Stimulated activated CD4-positive, alpha-beta T cell treated with anti-CD3 and anti-CD28 coated beads, Interleukin-12 subunit alpha, Interleukin-12 subunit beta, amount 100 ng/mL, for 48 hours (primary cell): ENCODE data around the gene CCDC8.
"Not testable (repeated sequence)": the region's sequence is repeated elsewhere in the genome, so short reads cannot be mapped to it uniquely, and the experiment has no call there.

Source experiments
- DNase-seq, 3 donors: peaks; one replicate each; pipeline ENCODE4 v3.0.0-alpha.2; 2020; ENCODE audit warnings: low read depth in 2 of 3, low spot score in 1 of 3

CCDC8 gene

GRCh38 chr19:46404753-46405468 is 8.5 kb downstream of the CCDC8 start:
- DNase-seq, result no peak

DNA sequence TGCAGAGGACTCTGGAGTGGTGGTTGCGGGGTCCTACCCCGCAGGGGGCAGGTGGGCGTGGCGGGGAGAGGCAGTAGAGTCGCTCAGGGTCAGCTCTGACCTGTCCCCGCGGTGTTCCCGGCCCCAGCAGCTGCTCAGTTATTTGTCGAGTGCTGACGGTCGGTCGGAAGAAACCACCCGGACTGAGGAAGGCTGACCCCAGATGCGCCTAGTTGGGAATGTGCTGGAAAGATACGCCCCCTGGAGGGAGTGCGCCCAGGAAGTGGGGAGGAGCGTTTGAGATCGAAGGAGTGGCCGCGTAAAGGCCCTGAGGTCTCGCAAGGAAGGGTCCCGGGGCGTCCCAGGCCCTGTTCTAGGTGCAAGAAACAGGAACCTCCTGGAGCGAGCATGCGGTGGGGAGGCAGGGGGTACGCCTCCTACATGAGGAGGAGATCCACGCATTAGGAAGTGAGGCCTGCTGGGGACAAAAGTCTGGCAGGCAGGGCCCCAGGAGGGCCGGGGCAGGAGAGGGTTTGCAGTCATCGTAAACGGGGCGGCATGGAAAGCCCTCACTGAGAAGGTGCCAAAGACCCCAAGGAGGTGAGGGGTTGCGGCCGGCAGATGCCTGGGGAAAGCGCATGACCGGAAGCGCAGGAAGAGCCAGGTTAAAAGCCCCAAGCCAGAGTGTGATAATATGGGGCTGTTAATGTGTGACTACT is 9.2 kb downstream of the CCDC8 start:
- DNase-seq, result no peak

DNA sequence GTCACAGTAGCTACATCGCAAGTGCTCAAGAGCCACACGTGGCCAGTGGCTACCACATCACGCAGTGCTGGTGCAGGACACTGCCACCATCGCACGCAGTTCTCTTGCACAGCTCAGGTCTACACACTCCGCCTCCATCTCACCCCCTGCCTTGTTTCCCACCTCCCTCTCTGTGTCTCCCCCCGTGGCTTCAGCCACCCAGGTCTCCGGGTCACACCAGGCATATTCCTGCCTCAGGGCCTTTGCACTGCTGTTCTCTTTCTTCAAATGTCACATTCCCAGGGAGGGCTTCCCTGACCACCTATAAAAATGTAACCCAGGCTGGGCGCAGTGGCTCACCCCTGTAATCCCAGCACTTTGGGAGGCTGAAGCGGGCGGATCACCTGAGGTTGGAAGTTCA is 10.6 kb downstream of the CCDC8 start:
- no peak for DNase-seq

DNA sequence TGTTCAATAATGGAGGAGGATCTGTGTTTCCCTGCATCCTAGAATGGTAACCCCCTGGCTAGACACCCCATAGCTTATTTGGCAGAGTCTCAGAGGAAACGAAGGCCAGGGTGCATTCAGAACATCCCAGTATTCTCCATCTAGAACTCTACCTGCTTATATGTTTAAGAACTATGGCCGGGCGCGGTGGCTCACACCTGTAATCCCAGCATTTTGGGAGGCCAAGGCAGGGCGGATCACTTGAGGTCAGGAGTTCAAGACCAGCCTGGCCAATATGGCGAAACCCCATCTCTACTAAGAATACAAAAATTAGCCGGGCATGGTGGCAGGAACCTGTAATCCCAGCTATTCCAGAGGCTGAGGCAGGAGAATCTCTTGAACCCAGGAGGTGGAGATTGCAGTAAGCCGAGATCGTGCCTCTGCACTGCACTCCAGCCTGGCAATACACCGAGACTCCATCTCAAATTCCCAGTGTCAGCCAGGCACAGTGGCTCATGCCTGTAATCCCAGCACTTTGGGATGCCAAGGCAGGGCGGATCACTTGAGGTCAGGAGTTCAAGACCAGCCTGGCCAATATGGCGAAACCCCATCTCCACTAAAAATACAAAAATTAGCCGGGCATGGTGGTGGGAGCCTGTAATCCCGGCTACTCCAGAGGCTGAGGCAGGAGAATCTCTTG is 15.4 kb downstream of the CCDC8 start:
- DNase-seq, result not testable (repeated sequence)

- no peak for DNase-seq
Measured at GRCh38 chr19:46394402-46394797, 19.0 kb downstream of the CCDC8 start.

DNA sequence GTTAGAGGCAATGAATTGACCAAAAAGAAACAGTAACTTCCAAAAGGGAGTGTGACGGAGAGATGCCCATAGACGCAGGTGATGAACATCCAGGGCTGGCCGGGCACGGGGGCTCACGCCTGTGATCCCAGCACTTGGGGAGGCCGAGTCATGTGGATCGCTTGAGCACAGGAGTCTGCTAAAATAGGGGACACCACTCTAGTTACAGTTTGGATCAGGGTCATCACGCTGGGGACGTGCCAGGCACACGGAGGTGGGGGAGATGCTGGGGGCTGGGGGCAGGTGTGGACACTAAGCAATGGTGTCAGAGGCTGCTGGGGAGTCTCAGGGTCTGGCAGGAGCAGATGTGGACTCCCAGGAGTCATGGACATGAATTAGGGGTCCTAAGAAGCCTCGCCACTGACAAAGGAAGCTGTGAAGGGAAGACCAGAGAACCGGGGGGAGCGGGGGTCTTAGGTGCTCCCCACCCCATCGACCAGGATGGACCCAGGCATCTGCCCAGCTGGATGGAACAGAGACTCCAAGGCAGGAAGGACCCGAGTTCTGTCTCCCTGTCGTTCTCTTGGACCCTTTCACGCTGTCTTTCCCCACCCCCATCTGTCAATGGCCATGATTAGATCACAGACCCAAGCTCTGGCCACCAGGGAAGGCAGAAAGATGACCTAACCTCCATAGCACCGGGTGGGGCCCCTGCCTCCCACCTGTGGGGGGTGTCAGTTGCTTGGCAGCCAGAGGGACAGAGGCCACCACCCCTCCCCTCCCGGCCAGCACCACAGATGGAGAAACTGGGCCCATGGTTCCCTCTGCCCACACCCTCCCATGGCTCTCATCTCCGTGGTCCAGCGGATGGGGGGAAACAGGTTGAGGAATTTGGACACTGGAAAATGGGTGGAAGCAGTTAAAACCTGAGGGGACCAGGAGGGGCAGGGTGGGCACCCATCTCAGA is 19.6 kb downstream of the CCDC8 start:
- DNase-seq, result no peak

DNA sequence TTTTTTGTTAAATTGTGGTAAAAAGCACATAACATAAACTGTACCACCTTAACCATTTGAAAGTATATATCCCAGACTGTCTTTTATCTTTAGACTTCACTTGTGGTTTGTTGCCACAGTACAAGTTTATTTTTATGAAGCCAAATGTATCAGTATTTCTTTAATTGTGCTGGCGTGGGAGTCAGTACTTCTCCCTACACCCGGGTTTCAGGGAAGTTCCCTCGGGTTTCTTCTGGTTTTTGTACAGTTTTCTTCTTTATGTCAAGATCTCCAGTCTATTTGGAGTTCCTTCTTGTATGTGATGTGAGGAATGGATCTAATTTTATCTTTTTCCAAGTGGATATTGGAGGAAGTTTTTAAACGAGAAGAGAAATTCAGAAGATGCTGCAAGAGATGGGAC is 20.5 kb downstream of the CCDC8 start:
- no peak for DNase-seq

- DNase-seq, result no peak
Measured at GRCh38 chr19:46392252-46392801, 21.0 kb downstream of the CCDC8 start.

DNA sequence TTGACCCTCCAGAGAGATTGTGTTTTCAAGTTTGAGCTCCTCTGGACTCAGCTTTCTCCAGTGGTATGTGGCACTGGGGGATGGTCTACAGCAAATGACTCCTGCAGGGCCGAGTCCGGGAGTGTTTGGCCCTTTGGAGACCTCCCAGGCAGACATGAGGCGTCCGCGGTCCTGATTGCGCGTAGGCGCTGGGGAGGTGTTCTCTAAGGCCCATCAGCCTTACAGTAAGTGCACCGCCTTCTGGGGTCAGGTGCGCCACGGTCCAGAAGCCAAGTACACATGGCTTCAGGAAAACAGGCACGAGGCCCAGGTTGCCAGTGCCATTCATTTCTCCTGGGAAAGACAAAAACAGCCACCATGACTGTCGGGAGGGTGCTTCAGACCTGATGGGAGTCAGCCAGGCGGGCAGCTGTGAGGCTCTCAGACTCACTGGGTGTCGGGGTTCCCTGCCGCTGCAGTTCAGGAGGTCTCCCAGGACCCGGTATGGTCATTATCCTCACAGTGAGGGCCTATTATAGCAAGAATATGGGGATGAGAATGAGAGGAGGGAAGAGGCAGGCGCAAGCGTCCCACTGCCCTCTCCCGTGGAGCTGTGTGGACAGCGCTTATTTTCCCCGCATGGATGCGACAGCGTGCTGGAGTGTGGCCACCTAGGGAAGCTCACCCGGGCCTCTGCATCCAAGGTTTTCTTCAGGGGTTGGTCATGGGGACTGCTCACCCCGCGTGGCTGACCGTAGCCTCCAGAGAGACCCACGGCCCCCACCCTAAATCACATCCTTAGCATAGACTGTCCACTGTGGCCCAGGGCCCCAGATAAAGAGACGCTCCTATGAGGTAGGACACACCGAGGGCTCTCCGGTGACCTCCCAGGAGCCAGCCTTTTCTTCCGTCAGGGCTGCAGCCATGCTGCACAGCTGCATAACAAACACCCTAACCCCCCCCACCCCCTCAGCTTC is 21.8 kb downstream of the CCDC8 start:
- no peak for DNase-seq

DNA sequence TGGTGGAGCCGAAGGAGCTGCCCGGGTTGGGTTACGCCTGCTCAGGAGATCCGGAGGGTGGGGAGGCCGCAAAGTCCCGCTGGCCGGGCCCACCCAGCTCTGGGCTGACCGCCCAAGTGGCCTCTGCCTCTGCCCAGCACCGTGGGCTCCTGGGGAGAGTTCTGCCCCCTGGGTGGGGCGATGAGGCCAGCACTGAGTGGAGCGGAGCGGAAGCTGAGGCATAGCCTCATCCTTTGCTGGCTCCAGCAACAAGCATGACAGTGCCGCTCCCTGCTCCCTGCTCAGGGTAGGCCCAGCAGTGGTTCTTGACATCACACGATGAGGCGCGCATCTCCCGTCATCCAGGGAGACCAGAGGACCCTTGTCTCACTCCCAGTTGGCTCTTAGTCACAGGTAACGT is 22.5 kb downstream of the CCDC8 start:
- no peak for DNase-seq

DNA sequence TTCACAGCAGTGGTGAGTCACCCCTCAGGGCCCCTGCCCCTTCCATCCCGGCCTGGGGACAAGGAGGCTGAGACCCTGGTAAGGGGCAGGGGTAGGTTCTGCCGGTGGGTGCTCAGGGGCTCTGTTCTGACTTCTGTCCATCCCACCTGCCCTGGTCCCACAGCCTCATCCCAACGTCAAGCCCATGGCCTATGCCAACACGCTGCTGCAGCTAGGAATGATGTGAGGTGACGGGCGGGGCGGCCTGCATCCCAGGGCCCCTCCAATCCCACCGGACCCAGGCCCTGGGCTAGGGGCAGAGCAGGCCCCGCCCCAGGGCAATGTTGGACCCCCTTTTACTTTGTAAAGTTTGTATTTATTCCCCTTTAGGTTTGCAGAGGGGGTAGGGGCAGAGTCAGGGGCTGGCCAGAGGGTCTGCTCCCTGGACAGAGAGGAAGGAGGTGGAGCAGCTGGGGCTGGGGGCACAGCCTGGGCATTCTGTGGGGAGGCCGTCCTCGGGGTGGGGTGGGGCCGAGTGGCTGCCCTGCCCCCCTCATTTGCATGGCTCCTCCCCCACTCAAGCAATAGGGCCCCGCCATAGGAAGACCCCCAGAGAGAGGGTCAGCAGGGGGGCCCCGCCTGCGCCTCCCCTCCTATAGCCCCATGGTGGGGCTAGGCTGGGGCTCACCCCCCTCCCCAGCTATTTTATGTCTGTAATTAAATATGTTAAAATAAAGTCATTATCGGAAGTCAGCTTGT is 23.1 kb downstream of the CCDC8 start:
- DNase-seq, result no peak

- DNase-seq, result no peak
Measured at GRCh38 chr19:46388311-46389095, 24.9 kb downstream of the CCDC8 start.

- DNase-seq, result no peak
Measured at GRCh38 chr19:46387713-46388130, 25.6 kb downstream of the CCDC8 start.

- no peak for DNase-seq
Measured at GRCh38 chr19:46386996-46387712, 26.2 kb downstream of the CCDC8 start.

- DNase-seq, result no peak
Measured at GRCh38 chr19:46386151-46386550, 27.2 kb downstream of the CCDC8 start.

GRCh38 chr19:46385636-46386035 is 27.7 kb downstream of the CCDC8 start:
- DNase-seq, result no peak

DNA sequence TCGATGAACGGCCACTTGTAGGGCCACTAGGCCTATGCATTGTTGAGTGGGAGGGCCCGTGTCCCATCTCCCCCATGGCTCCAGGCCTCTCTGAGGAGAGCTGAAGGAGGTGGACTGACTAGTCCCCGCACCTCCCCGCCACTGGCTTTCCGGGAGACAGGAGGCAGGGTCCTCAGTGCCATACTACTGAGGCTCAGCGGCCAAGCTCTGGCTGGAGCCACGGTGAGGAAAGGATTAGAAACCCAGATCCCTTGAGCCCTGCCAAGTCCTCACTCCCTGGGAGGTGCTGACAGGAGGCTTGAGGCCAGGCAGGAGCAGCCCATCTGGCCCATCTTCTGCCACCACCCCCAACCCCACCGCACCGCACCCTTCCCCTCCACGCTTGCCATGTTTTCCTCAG is 29.0 kb downstream of the CCDC8 start:
- no peak for DNase-seq

DNA sequence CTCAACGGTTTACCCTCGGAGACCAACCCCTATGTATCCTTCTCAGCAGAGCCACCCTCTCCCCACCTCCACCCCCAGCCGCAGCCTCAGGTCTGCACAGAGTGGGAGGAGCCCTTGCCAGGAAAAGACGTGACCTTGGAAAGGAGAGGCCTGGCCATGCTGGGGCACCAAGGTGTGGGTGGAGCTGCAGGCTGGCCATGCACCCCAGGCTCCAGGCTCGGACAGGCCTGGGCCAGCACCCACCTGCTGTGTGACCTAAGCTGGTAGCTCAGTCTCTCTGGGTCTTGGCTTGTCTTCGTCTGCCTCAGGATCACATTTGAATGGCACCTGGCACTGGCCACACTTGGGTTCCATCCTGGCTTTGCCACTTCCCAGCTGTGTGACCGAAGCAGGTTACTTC is 29.5 kb downstream of the CCDC8 start:
- DNase-seq, result no peak
